NCI-H2081 treated with DMSO at 0.1 percent for 48 hours (cell line): ENCODE data around the gene ZNF845.
"Not testable (repeated sequence)": the region's sequence is repeated elsewhere in the genome, so short reads cannot be mapped to it uniquely, and the experiment has no call there.

ENCODE experiments used
- DNase-seq: peaks from one replicate; lab custom pipeline; 2025; lab: John Stamatoyannopoulos, UW

The ZNF845 gene

DNA sequence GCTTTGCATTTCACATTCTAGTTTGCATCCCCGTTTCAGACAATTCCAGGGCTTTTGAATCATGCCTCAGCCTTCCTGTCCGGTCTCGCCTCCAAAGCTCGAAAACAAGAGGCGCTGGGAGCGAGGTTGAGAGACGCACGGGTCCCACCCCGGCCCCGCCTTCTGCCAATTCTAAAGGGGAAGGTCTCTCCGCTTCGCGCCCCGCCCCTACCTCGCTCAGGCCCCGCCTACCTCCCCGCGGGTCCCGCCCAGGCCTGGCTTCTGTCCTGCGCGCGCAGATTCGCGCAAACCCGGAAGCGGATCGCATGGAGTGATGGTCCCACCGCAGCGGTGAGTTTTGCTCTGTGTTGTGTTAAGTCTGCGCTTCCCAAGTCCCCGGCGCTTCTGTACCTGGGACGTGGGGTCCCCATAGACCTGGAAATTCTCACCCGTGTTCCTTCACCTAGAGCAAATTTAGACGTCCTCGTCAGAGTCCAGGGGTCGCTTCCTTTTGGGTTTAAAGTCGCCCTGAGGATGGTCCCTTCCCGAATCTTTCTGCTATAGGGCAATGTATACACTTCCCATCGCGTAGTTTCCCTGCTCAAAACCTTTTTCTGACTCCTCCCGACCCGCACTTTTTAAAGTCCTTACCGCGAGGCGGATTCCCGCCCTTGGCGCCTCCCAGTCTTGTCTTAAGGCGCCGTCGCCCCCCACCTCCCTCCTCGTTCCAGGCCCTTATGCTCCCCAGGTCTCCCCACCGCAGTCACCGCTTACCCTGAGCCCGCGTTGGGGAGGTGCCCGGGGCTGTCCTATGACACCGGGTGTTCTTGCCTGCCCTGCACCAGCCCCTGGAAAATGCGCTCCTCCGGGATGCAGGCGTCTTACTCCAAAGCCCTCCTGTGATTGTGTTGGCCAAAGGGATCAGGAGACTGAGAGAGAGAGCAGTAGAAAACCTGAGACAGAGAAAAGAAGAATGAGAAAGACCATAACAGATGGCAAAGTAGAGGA, at the start of gene ZNF845:
TSS of gene ZNF845 (plus strand) at position 287 of the 987 bp plus-strand sequence. CDS start 7,559 bp downstream, outside the sequence.
- peak; percentile 12 for DNase-seq

- DNase-seq, result no peak
These were observed 48.5 kb upstream of the ZNF845 start for GRCh38 chr19:53285087-53285486.

GRCh38 chr19:53290758-53291549, 42.6 kb upstream of the ZNF845 start:
- DNase-seq, result no peak

DNA sequence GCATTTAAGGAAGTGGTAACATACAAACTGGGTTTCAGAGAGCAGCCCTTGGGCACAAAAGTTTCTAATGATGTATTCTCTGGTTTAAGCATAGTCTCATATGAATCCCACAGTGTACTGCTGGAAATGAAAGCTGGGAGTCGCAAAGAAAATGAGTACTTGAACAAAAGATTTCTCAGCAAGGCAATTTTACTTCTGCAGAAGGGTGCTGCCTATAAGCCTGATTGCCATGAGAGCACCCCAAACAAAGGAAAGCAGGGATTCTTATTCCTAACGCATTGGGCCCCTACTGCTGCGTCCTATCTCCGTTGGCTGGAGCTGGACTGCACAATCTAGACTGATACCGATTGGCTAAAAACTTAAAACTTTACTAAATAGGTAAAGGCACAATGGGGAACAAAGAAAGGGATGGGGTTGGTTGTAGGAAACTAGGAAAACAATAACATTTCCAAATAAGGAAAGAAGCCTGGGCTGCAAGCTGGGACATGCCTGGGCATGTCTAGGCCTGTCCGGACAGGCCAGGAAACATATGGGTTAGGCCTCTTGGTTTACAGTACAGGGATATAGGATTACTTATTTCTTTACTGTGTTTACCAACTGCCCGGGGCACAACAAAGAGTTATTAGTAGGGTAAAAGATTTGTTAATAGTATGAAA, 38.6 kb upstream of the ZNF845 start:
- DNase-seq, result no peak

DNA sequence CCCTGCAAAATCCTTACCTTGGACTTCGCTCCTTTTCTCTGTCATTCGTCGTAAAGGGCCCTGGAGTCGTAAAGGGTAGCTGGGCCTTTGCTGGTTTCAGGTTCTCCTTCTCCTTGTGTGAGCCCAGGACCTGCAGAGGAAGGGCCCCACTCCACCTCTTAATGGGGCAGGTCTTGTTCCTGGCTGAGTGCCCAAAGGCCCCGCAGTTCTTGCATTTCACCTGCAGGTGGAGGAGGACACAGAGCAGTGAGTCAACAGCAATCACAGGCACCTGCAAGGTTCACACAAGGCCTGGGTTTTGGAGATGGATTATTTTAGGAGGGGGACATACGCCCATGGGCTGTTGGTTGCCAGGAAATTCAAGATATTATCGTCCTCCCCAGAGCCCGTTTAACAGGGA, 32.2 kb upstream of the ZNF845 start:
- not testable (repeated sequence) for DNase-seq

DNA sequence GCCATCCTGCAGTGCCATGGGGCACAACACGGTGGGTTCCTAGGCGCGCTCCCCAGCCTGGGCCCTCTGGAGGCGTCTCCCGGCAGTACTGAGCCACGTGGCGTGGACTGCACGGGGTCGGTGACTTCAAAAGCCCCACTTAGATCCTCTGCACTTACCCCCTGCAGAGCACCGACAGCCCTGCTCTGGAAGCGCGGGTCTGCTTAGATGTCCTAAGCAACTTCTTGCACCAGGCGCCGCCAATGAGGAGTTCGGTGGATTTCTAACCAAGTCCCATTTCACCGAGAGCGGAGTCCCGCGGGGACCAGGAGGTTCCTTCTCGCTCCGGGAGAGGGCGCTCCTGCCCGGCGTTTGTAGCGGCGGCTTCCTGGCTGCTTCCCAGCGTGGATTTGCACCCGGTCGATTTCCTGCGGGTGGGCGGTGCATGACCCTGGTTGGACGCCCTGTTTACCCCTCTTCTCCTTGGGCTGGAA, 25.2 kb upstream of the ZNF845 start:
- DNase-seq, result no peak

DNA sequence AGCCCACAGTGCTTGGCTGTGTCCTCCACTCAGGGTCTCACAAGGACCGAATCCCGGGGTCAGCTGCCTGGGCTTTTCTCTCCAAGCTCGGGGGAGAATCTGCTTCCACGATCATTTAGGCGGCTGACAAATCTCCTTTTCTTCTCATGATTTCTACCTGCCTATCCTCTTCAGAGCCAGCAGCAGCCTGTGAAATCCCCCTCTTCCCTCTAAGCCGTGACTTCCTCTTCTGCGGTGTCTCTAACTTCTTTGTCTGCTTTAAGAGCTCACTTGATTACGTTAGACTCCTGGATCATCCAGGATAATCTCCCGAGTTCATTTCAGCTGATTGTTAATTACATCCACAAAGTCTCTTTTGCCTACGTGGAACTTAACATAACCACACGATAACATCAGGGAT, 22.5 kb upstream of the ZNF845 start:
- DNase-seq, result no peak

DNA sequence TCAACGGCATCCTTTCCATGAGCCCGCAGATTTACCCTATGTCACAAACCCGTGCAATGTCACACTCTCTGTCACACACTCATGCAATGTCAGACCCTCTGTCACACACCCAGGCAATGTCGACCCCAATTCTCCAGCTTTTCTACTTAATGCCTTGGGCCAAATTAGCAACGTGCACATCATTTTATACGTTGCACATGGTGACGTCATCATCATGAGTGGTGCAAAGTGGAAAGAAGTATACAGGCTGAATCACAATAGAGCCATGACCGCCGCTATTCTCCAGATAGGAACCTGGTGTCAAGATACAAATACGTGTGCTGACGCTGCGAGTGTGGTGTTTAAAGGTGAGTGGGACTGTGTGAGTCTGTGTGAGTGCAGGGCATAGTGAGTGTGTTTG, 21.7 kb upstream of the ZNF845 start:
- DNase-seq, result no peak

DNA sequence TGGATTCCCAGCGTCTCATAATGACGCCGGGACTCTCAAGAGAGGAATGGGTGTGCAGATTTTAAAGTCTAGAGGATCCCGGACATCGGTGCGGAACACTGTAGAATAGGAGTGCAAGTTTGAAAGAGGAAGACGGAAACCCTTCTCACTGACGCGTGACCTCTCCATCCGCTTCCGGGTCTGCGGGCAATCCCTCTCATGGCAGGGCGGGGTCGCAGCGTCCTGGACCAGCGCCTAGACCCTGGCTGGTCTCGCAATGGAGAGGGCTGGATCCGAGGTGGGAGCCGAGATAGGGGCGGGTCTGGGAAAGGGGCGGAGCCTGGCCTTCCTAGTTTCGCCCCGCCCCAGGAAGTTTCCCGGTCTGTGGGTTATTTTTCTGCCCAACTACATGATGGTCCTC, 4.6 kb upstream of the ZNF845 start:
- no peak for DNase-seq

DNA sequence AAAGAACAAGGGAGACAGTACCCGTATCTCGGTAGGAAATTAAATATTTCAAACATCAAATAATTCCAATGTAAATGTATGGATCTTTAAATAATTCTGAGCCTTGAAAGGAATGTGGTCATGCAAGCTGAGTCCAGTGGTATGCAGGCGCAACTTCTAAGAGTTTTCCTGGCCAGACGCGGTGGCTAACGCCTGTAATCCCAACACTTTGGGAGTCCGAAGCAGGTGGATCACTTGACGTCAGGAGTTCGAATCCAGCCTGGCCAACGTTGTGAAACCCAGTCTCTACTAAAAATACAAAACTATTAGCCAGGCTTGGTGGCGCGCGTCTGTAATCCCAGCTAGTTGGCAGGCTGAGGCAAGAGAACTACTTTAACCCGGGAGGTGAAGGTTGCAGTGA, 1.1 kb upstream of the ZNF845 start:
- no peak for DNase-seq

- no peak for DNase-seq
These were observed 485 bp upstream of the ZNF845 start for GRCh38 chr19:53333066-53333462.

- not testable (repeated sequence) for DNase-seq
These were observed 10.9 kb downstream of the ZNF845 start for GRCh38 chr19:53344403-53344802.

GRCh38 chr19:53355739-53356138, 22.2 kb downstream of the ZNF845 start:
- DNase-seq, result no peak

DNA sequence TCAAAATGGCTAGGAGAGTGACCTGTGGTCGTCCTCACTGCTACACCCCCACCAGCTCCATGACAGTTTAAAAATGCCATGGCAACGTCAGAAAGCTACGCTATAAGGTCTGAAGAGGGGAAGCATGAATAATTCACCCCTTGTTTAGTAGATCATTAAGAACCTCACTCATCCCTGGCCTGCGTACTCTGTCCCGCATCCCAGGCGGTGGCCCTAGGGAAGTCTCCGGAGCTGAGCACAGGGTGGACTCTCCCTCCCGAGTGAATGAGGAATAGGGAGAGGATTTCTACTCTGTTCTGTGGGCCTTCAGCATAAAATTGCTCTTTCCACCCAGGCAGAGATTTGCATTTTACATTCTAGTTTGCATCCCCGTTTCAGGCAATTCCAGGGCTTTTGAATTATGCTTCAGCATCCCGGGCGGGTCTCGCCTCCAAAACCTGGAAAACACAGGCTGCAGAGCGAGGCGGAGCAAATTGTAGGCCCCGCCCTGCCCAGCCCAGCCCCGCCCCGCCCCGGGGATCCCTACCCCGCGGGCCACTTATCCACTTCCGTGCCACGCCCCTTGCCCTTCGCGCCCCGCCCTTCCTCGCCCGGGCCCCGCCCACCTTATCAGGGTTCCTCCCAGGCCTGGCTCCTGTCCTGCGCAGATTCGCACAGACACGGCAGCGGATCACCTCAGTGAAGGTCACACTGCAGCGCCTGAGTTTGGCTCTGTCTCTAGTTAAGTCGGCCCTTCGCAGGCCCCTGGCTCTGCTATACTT, 24.5 kb downstream of the ZNF845 start:
- no peak for DNase-seq

DNA sequence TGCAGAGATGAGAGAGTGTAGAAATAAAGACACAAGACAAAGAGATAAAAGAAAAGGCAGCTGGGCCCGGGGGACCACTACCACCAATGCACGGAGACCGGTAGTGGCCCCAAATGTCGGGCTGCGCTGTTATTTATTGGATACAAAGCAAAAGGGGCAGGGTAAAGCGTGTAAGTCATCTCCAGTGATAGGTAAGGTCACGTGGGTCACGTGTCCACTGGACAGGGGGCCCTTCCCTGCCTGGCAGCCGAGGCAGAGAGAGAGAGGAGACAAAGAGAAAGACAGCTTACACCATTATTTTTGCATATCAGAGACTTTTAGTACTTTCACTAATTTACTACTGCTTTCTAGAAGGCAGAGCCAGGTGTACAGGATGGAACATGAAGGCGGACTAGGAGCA, 26.5 kb downstream of the ZNF845 start:
- not testable (repeated sequence) for DNase-seq

GRCh38 chr19:53365134-53365898, 31.8 kb downstream of the ZNF845 start, which contains the start of gene ZNF525:
Gene ZNF525 (plus strand): TSS chr19:53365705. CDS start chr19:53372282, 6,577 bp downstream.
- DNase-seq, result peak; percentile 6

GRCh38 chr19:53365899-53366493, 32.4 kb downstream of the ZNF845 start:
- no peak for DNase-seq

DNA sequence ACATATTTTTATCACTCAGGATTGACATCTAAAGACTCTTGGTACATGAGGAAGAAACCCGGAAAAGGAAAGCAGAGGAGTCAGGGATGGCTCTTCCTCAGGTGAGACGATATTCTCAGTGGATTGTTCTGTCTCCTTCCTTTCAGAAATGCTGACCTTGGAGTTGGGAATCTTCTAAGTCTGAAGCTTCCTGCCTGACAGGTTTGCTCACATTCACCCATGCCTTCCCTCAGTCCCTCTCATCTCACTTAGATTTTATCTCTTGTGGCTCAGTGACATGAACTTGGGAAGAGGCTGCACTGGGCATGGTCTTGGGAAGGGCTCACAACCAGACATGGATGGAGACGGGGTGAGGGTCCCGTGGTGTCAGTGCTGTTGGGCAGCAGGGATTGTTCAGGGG, 38.6 kb downstream of the ZNF845 start:
- DNase-seq, result no peak

GRCh38 chr19:53374288-53374687, 40.7 kb downstream of the ZNF845 start:
- DNase-seq, result no peak

DNA sequence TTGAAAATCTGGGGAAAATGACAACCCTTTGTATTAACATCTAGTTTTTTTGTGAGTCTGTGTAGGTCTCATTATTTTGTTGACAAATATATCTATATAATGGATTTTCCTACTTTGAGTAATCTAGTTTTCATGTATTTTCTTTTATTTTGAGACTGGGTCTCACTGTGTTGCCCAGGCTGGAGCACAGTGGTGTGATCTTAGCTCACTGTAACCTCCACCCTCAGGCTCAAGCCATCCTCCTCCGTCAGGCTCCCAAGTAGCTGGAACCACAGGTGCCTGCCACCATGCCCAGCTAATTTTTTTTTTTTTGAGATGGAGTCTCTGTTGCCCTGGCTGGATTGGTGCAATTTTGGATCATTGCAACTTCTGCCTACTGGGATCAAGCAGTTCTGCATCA, 41.2 kb downstream of the ZNF845 start:
- DNase-seq, result no peak
